Small intestine (tissue), 7 donors: ENCODE data around the gene TMEM39B. TPM values are rescaled to one million over a fixed set of nuclear protein-coding genes. Genes with fewer than 3 reads are reported as not detected.
"Not testable (repeated sequence)": the region's sequence is repeated elsewhere in the genome, so short reads cannot be mapped to it uniquely, and the experiment has no call there.

Experiments
- DNase-seq, 2 donors: peaks; one replicate each; pipeline versions ENCODE4 v3.0.0 to v3.0.0-alpha.2; 2013
- FAIRE-seq: peaks from 2 replicates; lab custom pipeline; 2012; peaks lifted over from hg19 to GRCh38; lab: Jason Lieb, UNC
- H3K27ac ChIP-seq, 3 donors: one replicate each; pipeline ENCODE4 v1.5.1; 2013; ENCODE audit warnings: low read length in 2 of 3, mild to moderate bottlenecking in 2 of 3, control low read depth in 1 of 3, inconsistent platforms in 1 of 3, low read depth in 1 of 3, moderate library complexity in 1 of 3
- H3K27me3 ChIP-seq, 3 donors: one replicate each; pipeline ENCODE4 v1.6.1; 2013; ENCODE audit warnings: low read length in 3 of 3, inconsistent platforms in 1 of 3; ENCODE audit not compliant: control insufficient read depth in 3 of 3, insufficient read depth in 3 of 3
- H3K36me3 ChIP-seq, 3 donors: one replicate each; pipeline ENCODE4 v1.6.1; 2013; ENCODE audit warnings: low read length in 3 of 3, inconsistent platforms in 1 of 3, low read depth in 1 of 3, mild to moderate bottlenecking in 1 of 3, moderate library complexity in 1 of 3; ENCODE audit not compliant: control insufficient read depth in 3 of 3, insufficient read depth in 2 of 3
- H3K4me1 ChIP-seq, 3 donors: one replicate each; pipeline ENCODE4 v1.6.1; 2013; ENCODE audit warnings: low read length in 2 of 3, inconsistent platforms in 1 of 3, low read depth in 1 of 3, mild to moderate bottlenecking in 1 of 3, moderate library complexity in 1 of 3; ENCODE audit not compliant: control insufficient read depth in 3 of 3, insufficient read depth in 2 of 3
- H3K4me3 ChIP-seq, 3 donors: one replicate each; pipeline ENCODE4 v1.5.1; 2013; ENCODE audit warnings: low read length in 3 of 3, control low read depth in 1 of 3, inconsistent platforms in 1 of 3, low read depth in 1 of 3, mild to moderate bottlenecking in 1 of 3, moderate library complexity in 1 of 3
- H3K9me3 ChIP-seq, 2 donors: one replicate each; pipeline ENCODE4 v1.6.1; 2013; ENCODE audit warnings: low read depth in 1 of 2, low read length in 1 of 2; ENCODE audit not compliant: control insufficient read depth in 2 of 2, insufficient read depth in 1 of 2
- WGBS, 3 donors: extraction: QIAGEN DNeasy Blood & Tissue Kit; methylation state at CpG; one replicate each; pipeline ENCODE4 v1.1.7; 2013; 5-methylcytosine and 5-hydroxymethylcytosine counted together
- polyA plus RNA-seq, 4 donors: library from polyadenylated mRNA; stranded (reverse) in 3 of 4; unstranded in 1 of 4; fragments of 200-250 nt in 3 of 4; fragments of 120-200 nt in 1 of 4; gene quantifications; one replicate each; pipeline versions ENCODE4 v1.2.1 to v1.2.3, GENCODE V29; 2013
- donor health status: healthy with polysubstance abuse.
- donor health status: control.
- donor health status: control.
- donor health status: Bipolar disorder and iron deficiency.
- donor health status: healthy.

TMEM39B gene
- polyA plus RNA-seq, 4 donors = 4.2 to 15.6 (median 8.0) TPM

DNA sequence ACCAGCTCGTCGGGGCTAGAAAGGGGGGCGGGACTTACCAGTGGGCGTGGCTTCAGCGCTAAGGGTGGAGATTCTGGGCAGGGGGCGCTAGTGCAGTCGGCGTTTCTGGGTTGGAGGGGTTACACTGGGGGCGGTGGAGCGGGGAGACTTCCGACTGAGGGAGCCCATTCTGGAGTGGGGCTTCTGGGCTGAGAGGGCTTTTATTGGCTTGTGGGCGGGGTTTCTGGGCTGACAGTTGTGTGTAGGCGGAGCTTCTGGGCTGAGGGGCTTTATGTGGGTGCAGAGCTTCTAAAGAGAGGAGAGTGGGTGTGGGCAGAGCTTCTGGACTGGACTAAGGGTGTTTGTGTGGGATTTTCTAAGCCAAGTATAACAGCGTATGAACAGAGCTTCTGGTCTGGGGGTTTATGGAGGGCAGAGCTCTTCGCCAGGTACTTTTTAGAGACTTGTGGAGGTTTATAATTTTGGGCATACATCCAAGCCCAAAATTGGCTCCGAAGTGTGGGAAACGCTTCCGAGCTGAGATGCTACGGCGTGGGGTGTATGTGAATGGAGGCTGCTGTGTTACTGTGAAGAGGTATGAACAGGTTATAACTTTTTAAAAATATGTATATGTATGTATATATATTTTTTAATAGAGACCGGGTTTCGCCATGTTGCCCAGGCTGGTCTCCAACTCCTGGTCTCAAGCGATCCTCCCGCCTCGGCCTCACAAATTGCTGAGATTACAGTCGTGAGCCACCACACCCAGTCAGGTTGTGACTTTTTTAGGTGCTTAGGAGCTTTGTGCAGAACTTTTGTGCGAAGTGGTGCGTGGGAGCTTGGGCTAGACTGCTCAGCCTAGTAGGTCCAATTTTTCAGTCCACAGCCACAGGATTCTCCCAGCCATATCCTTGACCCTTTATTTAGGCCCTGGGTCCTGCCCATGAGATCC lies 825 bp downstream of the TMEM39B start:
- H3K36me3 ChIP-seq = peaks cover 1 to 33% (median 4%) of the 10 kb centered on the region in 3 donors
- peaks cover 0 to 13% (median 3%) of the 10 kb centered on the region in 3 donors for H3K4me1 ChIP-seq
- no peaks in the 10 kb centered on the region for H3K9me3 ChIP-seq
- peak overlapping the region; percentile 68 to 85 (median 76) for H3K4me3 ChIP-seq
- no peaks in the 10 kb centered on the region for H3K27me3 ChIP-seq
- peak overlapping the region; percentile 71 to 96 (median 85) for H3K27ac ChIP-seq
- DNase-seq (no peak), FAIRE-seq (no peak)
- WGBS, 3 donors = 29 to 35% (median 34%) methylated on average over 27 to 28 of the region's 28 CpGs

GRCh38 chr1:32074841-32075240 lies 2.1 kb downstream of the TMEM39B start:
- Histone ChIP-seq H3K9me3 (no peaks in the 10 kb centered on the region), H3K36me3 (peaks cover 1 to 42% (median 4%) of the 10 kb centered on the region in 3 donors), H3K27ac (no peak overlapping the region), H3K4me3 (no peak overlapping the region), H3K27me3 (no peaks in the 10 kb centered on the region), H3K4me1 (peaks cover 0 to 13% (median 3%) of the 10 kb centered on the region in 3 donors)
- WGBS, 3 donors = 91 to 96% (median 94%) methylated on average over 9 of the region's 9 CpGs
- FAIRE-seq (no peak), DNase-seq (no peak)

DNA sequence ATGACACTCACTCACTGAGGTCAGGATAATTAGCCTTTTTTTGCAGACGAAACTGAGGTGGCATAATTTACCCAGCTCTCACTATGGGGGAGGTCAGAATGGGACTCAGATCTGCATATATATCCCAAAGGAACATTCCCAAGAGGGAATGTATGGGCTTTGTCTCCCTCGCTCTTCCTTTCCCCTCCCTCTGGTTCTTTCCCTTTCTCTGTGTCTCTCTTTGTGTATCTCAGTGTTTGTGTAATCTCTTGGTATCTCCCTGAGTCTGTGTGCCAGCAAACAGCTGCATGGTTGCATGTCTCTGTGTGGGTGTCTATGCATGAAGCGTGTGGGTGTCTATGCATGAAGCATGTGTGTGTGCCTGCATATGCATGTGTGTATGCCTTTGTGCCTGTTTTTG lies 4.7 kb downstream of the TMEM39B start:
- Histone ChIP-seq H3K27me3 (no peaks in the 10 kb centered on the region), H3K9me3 (no peaks in the 10 kb centered on the region), H3K4me1 (peaks cover 0 to 8% (median 3%) of the 10 kb centered on the region in 3 donors), H3K27ac (no peak overlapping the region), H3K36me3 (peaks cover 1 to 51% (median 4%) of the 10 kb centered on the region in 3 donors), H3K4me3 (no peak overlapping the region)
- 83 to 88% (median 87%) methylated on average over 3 of the region's 3 CpGs for whole genome bisulfite sequencing, 3 donors
- FAIRE-seq (no peak), DNase-seq (no peak)

DNA sequence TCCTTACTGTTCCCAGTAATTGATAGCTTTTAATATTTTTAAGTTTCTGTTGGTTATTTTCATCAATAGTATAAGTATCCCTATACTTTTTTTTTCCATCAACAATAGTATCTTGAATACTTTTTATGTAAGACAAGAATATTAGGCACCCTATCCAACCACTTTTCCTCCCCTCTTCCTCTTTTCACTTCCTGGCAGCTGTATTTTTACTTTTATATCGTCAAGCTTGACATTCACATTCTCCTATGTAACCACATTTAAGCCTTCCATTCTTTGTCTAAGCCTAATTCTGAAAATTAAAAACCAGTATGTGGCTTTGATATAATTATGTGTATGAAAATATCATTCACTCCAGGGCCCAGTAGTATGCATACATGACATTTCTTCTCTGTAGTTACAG lies 9.3 kb downstream of the TMEM39B start:
- peaks cover 0 to 56% (median 3%) of the 10 kb centered on the region in 3 donors for H3K36me3 ChIP-seq
- H3K9me3 ChIP-seq = peaks cover 0 to 3% of the 10 kb centered on the region in 2 donors
- WGBS, 3 donors = 71 to 75% (median 73%) methylated on average over 1 of the region's 1 CpG
- no peak for DNase-seq
- no peak for FAIRE-seq
- H3K4me3 ChIP-seq = no peak overlapping the region
- no peaks in the 10 kb centered on the region for H3K4me1 ChIP-seq
- H3K27ac ChIP-seq = no peak overlapping the region
- no peaks in the 10 kb centered on the region for H3K27me3 ChIP-seq

GRCh38 chr1:32086381-32086780 lies 13.6 kb downstream of the TMEM39B start:
- H3K4me3 ChIP-seq, H3K27me3 ChIP-seq, DNase-seq, H3K4me1 ChIP-seq, FAIRE-seq, H3K27ac ChIP-seq, H3K9me3 ChIP-seq: not testable (repeated sequence)
- H3K36me3 ChIP-seq = peaks cover 3 to 42% (median 3%) of the 10 kb centered on the region in 3 donors
- 94 to 98% (median 97%) methylated on average over 2 of the region's 2 CpGs for WGBS, 3 donors

DNA sequence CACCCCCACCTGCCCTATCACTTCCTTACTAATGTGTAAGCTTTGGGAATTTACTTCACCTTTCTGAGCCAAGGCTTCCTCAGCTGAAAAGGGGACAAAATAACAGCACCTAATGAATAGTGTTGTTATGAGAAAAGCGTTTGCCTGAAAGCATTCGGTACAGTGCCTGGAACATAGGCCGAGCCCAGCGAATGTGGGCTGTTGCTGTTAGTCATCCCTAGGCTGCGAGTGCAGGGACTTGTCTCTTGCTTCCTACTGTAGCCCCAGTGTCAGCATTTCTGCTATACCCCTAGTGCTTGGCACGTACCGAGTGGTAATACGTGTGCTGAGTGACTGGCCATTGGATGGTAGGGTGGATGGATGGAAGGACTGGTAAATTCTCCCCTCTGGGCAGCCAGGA lies 18.4 kb downstream of the TMEM39B start:
- DNase-seq (no peak), FAIRE-seq (no peak)
- Histone ChIP-seq H3K27me3 (no peaks in the 10 kb centered on the region), H3K4me3 (no peak overlapping the region), H3K27ac (no peak overlapping the region), H3K9me3 (no peaks in the 10 kb centered on the region), H3K4me1 (no peaks in the 10 kb centered on the region), H3K36me3 (peaks cover 5 to 67% (median 6%) of the 10 kb centered on the region in 3 donors)
- WGBS, 3 donors = 96 to 99% (median 99%) methylated on average over 8 of the region's 8 CpGs

DNA sequence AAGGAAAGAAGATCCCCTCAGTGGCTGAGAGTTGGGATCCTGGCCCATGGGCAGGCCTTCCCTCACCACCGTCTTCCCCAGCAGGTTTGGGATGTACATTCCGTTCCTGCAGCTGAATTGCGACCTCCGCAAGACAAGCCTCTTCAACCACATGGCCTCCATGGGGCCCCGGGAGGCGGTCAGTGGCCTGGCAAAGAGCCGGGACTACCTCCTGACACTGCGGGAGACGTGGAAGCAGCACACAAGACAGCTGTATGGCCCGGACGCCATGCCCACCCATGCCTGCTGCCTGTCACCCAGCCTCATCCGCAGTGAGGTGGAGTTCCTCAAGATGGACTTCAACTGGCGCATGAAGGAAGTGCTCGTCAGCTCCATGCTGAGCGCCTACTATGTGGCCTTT lies 18.9 kb downstream of the TMEM39B start:
- Histone ChIP-seq H3K9me3 (no peaks in the 10 kb centered on the region), H3K4me1 (no peaks in the 10 kb centered on the region), H3K27me3 (no peaks in the 10 kb centered on the region), H3K4me3 (no peak overlapping the region), H3K36me3 (peaks cover 3 to 66% (median 6%) of the 10 kb centered on the region in 3 donors), H3K27ac (no peak overlapping the region)
- FAIRE-seq (no peak), DNase-seq (no peak)
- 93 to 96% (median 96%) methylated on average over 15 of the region's 15 CpGs for WGBS, 3 donors

DNA sequence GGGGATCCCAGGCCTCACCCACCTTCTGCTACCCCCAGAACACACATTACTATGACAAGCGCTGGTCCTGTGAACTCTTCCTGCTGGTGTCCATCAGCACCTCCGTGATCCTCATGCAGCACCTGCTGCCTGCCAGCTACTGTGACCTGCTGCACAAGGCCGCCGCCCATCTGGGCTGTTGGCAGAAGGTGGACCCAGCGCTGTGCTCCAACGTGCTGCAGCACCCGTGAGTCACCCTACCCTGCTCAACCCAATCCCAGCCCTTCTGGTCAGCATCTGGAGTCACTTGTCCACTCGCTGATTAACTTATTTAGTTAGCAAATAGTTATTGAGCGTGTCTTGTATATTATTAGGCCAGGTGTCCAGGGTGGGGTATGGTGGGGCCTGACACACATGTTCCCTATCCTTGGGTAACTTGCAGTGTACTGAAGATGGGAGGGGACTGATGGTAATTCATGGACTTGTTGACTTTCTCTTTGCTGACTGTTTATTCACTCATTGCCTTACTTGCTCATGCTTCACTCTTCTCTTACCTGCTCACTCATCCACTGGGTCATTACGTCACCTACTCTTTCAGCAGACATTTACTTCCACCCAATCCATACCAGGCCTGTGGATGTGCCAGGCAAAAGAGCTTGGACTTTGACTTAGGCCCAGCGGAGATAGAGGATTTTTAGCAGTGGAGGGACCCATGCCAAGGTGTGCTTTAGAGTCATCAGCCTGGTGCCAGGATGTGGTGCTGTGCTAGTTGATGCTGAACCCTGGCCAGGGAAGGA lies 22.2 kb downstream of the TMEM39B start:
- no peak for FAIRE-seq
- peak; percentile 46 to 66 for DNase-seq

More for the DNA sequence above, 22.2 kb downstream of the TMEM39B start:
- no peaks in the 10 kb centered on the region for H3K9me3 ChIP-seq
- H3K4me1 ChIP-seq = no peaks in the 10 kb centered on the region
- no peaks in the 10 kb centered on the region for H3K27me3 ChIP-seq
- H3K27ac ChIP-seq = peak overlapping the region in 1 of 3 donors; percentile 13
- no peak overlapping the region for H3K4me3 ChIP-seq
- 81 to 90% (median 82%) methylated on average over 11 of the region's 11 CpGs for WGBS, 3 donors
- H3K36me3 ChIP-seq = peaks cover 3 to 79% (median 6%) of the 10 kb centered on the region in 3 donors
